Measurements from ENCODE around the gene LIPJ.

GRCh38 chr10:88616250-88616977, 29.9 kb downstream of the LIPJ start:
- TF ChIP-seq TCF7L2 (IDR thresholded peaks at IDR 0.05; ENCODE audit: borderline replicate concordance, extremely low read depth, insufficient read depth, insufficient read length) (no peak), CTCF (IDR thresholded peaks at IDR 0.05 in 2 of 3, conservative IDR thresholded peaks at IDR 0.05 in 1 of 3; ENCODE audit: borderline replicate concordance in 1 of 3, insufficient read depth in 1 of 3, low read depth in 2 of 3, low read length in 2 of 3) (no peak), EZH2 (IDR thresholded peaks at IDR 0.05) (no peak), RAD21 (IDR thresholded peaks at IDR 0.05; ENCODE audit: low read depth) (no peak)
